Prostate gland (tissue), 2 donors: ENCODE results near the gene SMG1. TPM values are rescaled to one million over a fixed set of nuclear protein-coding genes. Genes with fewer than 3 reads are reported as not detected.

Source experiments
- DNase-seq: peaks from one replicate; pipeline ENCODE4 v3.0.0-alpha.2; 2019; ENCODE audit warnings: low spot score
- H3K27ac ChIP-seq, 2 donors: fragments of 200-600 bp; sonication (generic); 2 replicates each; pipeline ENCODE4 v1.5.1; 2017 to 2019
- H3K27me3 ChIP-seq: fragments of 200-600 bp; sonication (generic); replicated peaks from 2 replicates; pipeline ENCODE4 v1.5.1; 2019; ENCODE audit not compliant: insufficient read depth
- H3K36me3 ChIP-seq, 2 donors: fragments of 200-600 bp; sonication (generic); 1 replicate in 1 of 2; 2 replicates in 1 of 2; pipeline versions ENCODE4 v1.5.1 to v1.8.1; 2017 to 2019
- H3K4me1 ChIP-seq: fragments of 200-600 bp; sonication (generic); replicated peaks from 2 replicates; pipeline ENCODE4 v1.5.1; 2019
- H3K4me3 ChIP-seq, 2 donors: fragments of 200-600 bp; sonication (generic); 2 replicates each; pipeline ENCODE4 v1.5.1; 2017 to 2019
- H3K9me3 ChIP-seq: fragments of 200-600 bp; sonication (generic); 2 replicates; pipeline ENCODE4 v1.5.1; 2017
- POLR2A ChIP-seq: fragments of 450-650 bp; IDR thresholded peaks from one replicate; pipeline ENCODE4 v1.6.1; 2016; ENCODE audit warnings: antibody characterized with exemption, mild to moderate bottlenecking
- POLR2AphosphoS5 ChIP-seq: sonication (generic); formaldehyde crosslinking; IDR thresholded peaks from one replicate; pipeline ENCODE4 v1.6.1; 2017; ENCODE audit warnings: antibody characterized with exemption
- WGBS: methylation state at CpG from one replicate; pipeline ENCODE4 v1.1.5; 2018; 5-methylcytosine and 5-hydroxymethylcytosine counted together
- intact Hi-C: fragments of 100-400 bp; cut with DNase I; formaldehyde crosslinking; loops from one replicate; pipeline ENCODE4 v1.14.2; 2022
- total RNA-seq, 2 donors: library from RNA; depleted of rRNA; stranded (reverse); fragments of >200 nt; gene quantifications; one replicate each; pipeline ENCODE4 v1.1.0, GENCODE V29; 2016
- TF ChIP-seq, protein P1 (sequence below), 4 experiments: fragments of 200-600 bp in 2 of 4; fragments of 450-650 bp in 2 of 4; sonication (generic) in 2 of 4; IDR thresholded peaks; 1 replicate in 3 of 4; 2 replicates in 1 of 4; pipeline ENCODE4 v1.5.1; 2016 to 2019; ENCODE audit warnings: antibody characterized with exemption in 4 of 4, mild to moderate bottlenecking in 2 of 4, moderate library complexity in 2 of 4

SMG1 gene
- total RNA-seq, 2 donors from 2014 or later, result 67.0 to 95.7 TPM

GRCh38 chr16:18816286-18816685 lies 109.9 kb downstream of the SMG1 start:
- Histone ChIP-seq H3K9me3 (no peaks in the 10 kb centered on the region), H3K4me3 (no peak overlapping the region), H3K36me3 (peaks cover 0 to 4% of the 10 kb centered on the region in 2 donors), H3K4me1 (no peaks in the 10 kb centered on the region), H3K27ac (no peak overlapping the region), H3K27me3 (no peaks in the 10 kb centered on the region)
- 78% methylated on average over 3 of the region's 3 CpGs for WGBS
- no peak for DNase-seq
- intact Hi-C loops, result no loop called here
- TF ChIP-seq POLR2AphosphoS5 (no peak), POLR2A (no peak)
- TF ChIP-seq, protein P1, sequence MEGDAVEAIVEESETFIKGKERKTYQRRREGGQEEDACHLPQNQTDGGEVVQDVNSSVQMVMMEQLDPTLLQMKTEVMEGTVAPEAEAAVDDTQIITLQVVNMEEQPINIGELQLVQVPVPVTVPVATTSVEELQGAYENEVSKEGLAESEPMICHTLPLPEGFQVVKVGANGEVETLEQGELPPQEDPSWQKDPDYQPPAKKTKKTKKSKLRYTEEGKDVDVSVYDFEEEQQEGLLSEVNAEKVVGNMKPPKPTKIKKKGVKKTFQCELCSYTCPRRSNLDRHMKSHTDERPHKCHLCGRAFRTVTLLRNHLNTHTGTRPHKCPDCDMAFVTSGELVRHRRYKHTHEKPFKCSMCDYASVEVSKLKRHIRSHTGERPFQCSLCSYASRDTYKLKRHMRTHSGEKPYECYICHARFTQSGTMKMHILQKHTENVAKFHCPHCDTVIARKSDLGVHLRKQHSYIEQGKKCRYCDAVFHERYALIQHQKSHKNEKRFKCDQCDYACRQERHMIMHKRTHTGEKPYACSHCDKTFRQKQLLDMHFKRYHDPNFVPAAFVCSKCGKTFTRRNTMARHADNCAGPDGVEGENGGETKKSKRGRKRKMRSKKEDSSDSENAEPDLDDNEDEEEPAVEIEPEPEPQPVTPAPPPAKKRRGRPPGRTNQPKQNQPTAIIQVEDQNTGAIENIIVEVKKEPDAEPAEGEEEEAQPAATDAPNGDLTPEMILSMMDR (IDR thresholded peaks at IDR 0.05), result no peak

DNA sequence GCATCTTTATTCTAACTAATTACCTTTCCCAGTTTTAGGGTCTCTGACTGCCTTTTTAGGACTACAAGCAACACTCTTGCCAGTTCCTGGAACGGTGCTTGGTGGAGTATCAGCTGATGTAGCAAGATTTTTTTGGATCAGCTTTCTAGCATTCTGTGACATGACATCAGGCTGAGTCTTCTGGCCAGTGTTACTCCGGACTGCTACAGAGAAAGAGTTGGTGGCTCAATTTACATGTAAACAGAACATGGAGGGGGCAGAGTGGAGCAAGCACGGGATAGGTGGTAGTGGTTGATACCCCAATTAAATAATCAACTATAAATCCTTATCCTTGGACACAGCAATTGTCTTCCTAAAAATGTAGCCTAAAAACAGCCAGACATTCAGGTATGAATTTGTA lies 114.3 kb downstream of the SMG1 start:
- no peaks in the 10 kb centered on the region for H3K27me3 ChIP-seq
- H3K4me3 ChIP-seq, result no peak overlapping the region
- intact Hi-C loops, result no loop called here
- TF ChIP-seq POLR2AphosphoS5, result no peak
- H3K9me3 ChIP-seq, result no peaks in the 10 kb centered on the region
- H3K4me1 ChIP-seq, result no peaks in the 10 kb centered on the region
- H3K27ac ChIP-seq, result no peak overlapping the region
- WGBS, result 88% methylated on average over 3 of the region's 3 CpGs
- no peak for DNase-seq
- H3K36me3 ChIP-seq, result peaks cover 4% of the 10 kb centered on the region in 2 donors

- Histone ChIP-seq H3K27me3 (no peaks in the 10 kb centered on the region), H3K9me3 (no peaks in the 10 kb centered on the region), H3K36me3 (peaks cover 0 to 4% of the 10 kb centered on the region in 2 donors), H3K4me1 (no peaks in the 10 kb centered on the region), H3K4me3 (no peak overlapping the region), H3K27ac (no peak overlapping the region)
- no peak for DNase-seq
- intact Hi-C loops, result no loop called here
- WGBS, result 92% methylated on average over 13 of the region's 13 CpGs
- TF ChIP-seq POLR2A (no peak), POLR2AphosphoS5 (no peak)
- TF ChIP-seq, protein P1 (IDR thresholded peaks at IDR 0.05), result no peak
Observed at GRCh38 chr16:18809165-18809564, 117.0 kb downstream of the SMG1 start.

GRCh38 chr16:18805257-18805773 lies 120.9 kb downstream of the SMG1 start:
- 13% methylated on average over 2 of the region's 2 CpGs for WGBS
- no peak for DNase-seq
- no peaks in the 10 kb centered on the region for H3K27me3 ChIP-seq
- no peak overlapping the region for H3K4me3 ChIP-seq
- intact Hi-C loops, result no loop called here
- no peak overlapping the region for H3K27ac ChIP-seq
- H3K36me3 ChIP-seq, result peaks cover 0 to under 1% of the 10 kb centered on the region in 2 donors
- no peaks in the 10 kb centered on the region for H3K9me3 ChIP-seq
- no peaks in the 10 kb centered on the region for H3K4me1 ChIP-seq
- TF ChIP-seq, protein P1 (IDR thresholded peaks at IDR 0.05), result no peak
- TF ChIP-seq POLR2A (no peak), POLR2AphosphoS5 (no peak)

- peaks cover 5% of the 10 kb centered on the region for H3K4me1 ChIP-seq
- no peak for TF ChIP-seq POLR2AphosphoS5
- no peak for TF ChIP-seq POLR2A
- TF ChIP-seq, protein P1 (IDR thresholded peaks at IDR 0.05), result no peak
- no peaks in the 10 kb centered on the region for H3K9me3 ChIP-seq
- no peaks in the 10 kb centered on the region for H3K36me3 ChIP-seq
- peak overlapping the region in 1 of 2 donors; percentile 0 for H3K27ac ChIP-seq
- intact Hi-C loops, result no loop called here
- 52% methylated on average over 3 of the region's 3 CpGs for WGBS
- no peak overlapping the region for H3K4me3 ChIP-seq
- no peaks in the 10 kb centered on the region for H3K27me3 ChIP-seq
- DNase-seq, result no peak
Observed at GRCh38 chr16:18804540-18804939, 121.7 kb downstream of the SMG1 start.
